H1 (cell line): ENCODE results near the gene EME2. TPM values are rescaled to one million over a fixed set of nuclear protein-coding genes. Genes with fewer than 3 reads are reported as not detected.

Source experiments
- CTCF ChIA-PET: fragments of 300-600 bp; sonication (Branson Sonifier 250); formaldehyde crosslinking; loops from one replicate; lab custom pipeline; 2021; ENCODE audit not compliant: partially characterized antibody; lab: Charles Lee
- POLR2A ChIA-PET: fragments of 300-600 bp; sonication (Branson Sonifier 250); formaldehyde crosslinking; loops from one replicate; lab custom pipeline; 2021; ENCODE audit warnings: inconsistent platforms; ENCODE audit not compliant: partially characterized antibody; lab: Charles Lee
- DNase-seq, 2 experiments: peaks; one replicate each; pipeline versions ENCODE4 v3.0.0 to v3.0.0-alpha.2; 2010 to 2022; ENCODE audit warnings: low spot score in 2 of 2, low read depth in 1 of 2, mixed read lengths in 1 of 2
- FAIRE-seq: peaks from 2 replicates; lab custom pipeline; 2011; peaks lifted over from hg19 to GRCh38; lab: Jason Lieb, UNC
- H2AFZ ChIP-seq: 2 replicates; pipeline ENCODE4 v1.8.1; 2012; ENCODE audit warnings: low read length, inconsistent platforms
- H2AK5ac ChIP-seq: 2 replicates; pipeline ENCODE4 v1.6.1; 2013; ENCODE audit warnings: low read depth, low read length
- H2BK120ac ChIP-seq: replicated peaks from 2 replicates; pipeline ENCODE3; 2013; ENCODE audit warnings: low read depth, low read length, inconsistent platforms
- H2BK12ac ChIP-seq: 2 replicates; pipeline ENCODE4 v1.6.1; 2013; ENCODE audit warnings: low read depth, low read length
- H2BK15ac ChIP-seq: 2 replicates; pipeline ENCODE4 v1.6.1; 2013; ENCODE audit warnings: low read length
- H2BK20ac ChIP-seq: 2 replicates; pipeline ENCODE4 v1.6.1; 2013; ENCODE audit warnings: low read length
- H2BK5ac ChIP-seq: 2 replicates; pipeline ENCODE4 v1.6.1; 2013; ENCODE audit warnings: low read depth, low read length
- H3K14ac ChIP-seq: 2 replicates; pipeline ENCODE4 v1.6.1; 2013; ENCODE audit warnings: inconsistent platforms; ENCODE audit not compliant: insufficient read length
- H3K18ac ChIP-seq: 2 replicates; pipeline ENCODE4 v1.6.1; 2013; ENCODE audit warnings: low read length; ENCODE audit errors: extremely low read depth
- H3K23ac ChIP-seq: 2 replicates; pipeline ENCODE4 v1.6.1; 2013; ENCODE audit warnings: inconsistent platforms; ENCODE audit not compliant: insufficient read length
- H3K23me2 ChIP-seq: 2 replicates; pipeline ENCODE4 v1.6.1; 2013; ENCODE audit warnings: low read depth, low read length
- H3K27ac ChIP-seq: 2 replicates; pipeline ENCODE4 v1.6.1; 2011; ENCODE audit warnings: low read depth, low read length, inconsistent platforms
- H3K27me3 ChIP-seq, 4 experiments: replicated peaks in 1 of 4; 1 replicate in 1 of 4; 2 replicates in 3 of 4; pipeline versions ENCODE4 v1.6.1 to v1.8.1; 2011 to 2013; ENCODE audit warnings: low read length in 3 of 4, mild to moderate bottlenecking in 3 of 4, inconsistent platforms in 2 of 4, mixed read lengths in 2 of 4, moderate library complexity in 1 of 4; ENCODE audit not compliant: control insufficient read depth in 3 of 4, insufficient read depth in 3 of 4; ENCODE audit errors: extremely low read depth in 1 of 4
- H3K36me3 ChIP-seq, 4 experiments: 2 replicates each; pipeline versions ENCODE4 v1.6.1 to v1.8.1; 2011 to 2013; ENCODE audit warnings: mild to moderate bottlenecking in 4 of 4, low read length in 3 of 4, moderate library complexity in 2 of 4, control low read depth in 1 of 4, inconsistent platforms in 1 of 4; ENCODE audit not compliant: insufficient read depth in 4 of 4, control insufficient read depth in 2 of 4
- H3K4ac ChIP-seq: replicated peaks from 2 replicates; pipeline ENCODE3; 2013; ENCODE audit warnings: low read length, low read depth, mixed read lengths, inconsistent platforms; ENCODE audit not compliant: insufficient read length
- H3K4me1 ChIP-seq, 4 experiments: replicated peaks in 1 of 4; 1 replicate in 1 of 4; 2 replicates in 3 of 4; pipeline versions ENCODE4 v1.6.1 to v1.8.1; 2011 to 2013; ENCODE audit warnings: low read length in 3 of 4, inconsistent platforms in 2 of 4, mixed read lengths in 1 of 4; ENCODE audit not compliant: insufficient read depth in 4 of 4, control insufficient read depth in 3 of 4
- H3K4me2 ChIP-seq, 2 experiments: 2 replicates each; pipeline versions ENCODE4 v1.6.1 to v1.8.1; 2011 to 2013; ENCODE audit warnings: low read depth in 2 of 2, low read length in 2 of 2, control low read depth in 1 of 2, inconsistent platforms in 1 of 2, mild to moderate bottlenecking in 1 of 2; ENCODE audit not compliant: insufficient read depth in 1 of 2
- H3K4me3 ChIP-seq, 4 experiments: fragments of 200-600, 300-600 bp in 1 of 4; sonication (generic), shearing (Covaris generic), sonication (Bioruptor Twin) in 1 of 4; 2 replicates each; pipeline versions ENCODE4 v1.5.1 to v1.8.1; 2011 to 2016; ENCODE audit warnings: low read length in 4 of 4, low read depth in 3 of 4, control low read depth in 2 of 4, inconsistent platforms in 2 of 4, mild to moderate bottlenecking in 2 of 4, mixed read lengths in 1 of 4, moderate library complexity in 1 of 4; ENCODE audit not compliant: insufficient read depth in 2 of 4; ENCODE audit errors: extremely low read depth in 1 of 4
- H3K56ac ChIP-seq: replicated peaks from 2 replicates; pipeline ENCODE3; 2013; ENCODE audit warnings: low read depth, mild to moderate bottlenecking, mixed read lengths, low read length, inconsistent platforms; ENCODE audit not compliant: insufficient read length
- H3K79me1 ChIP-seq: 2 replicates; pipeline ENCODE4 v1.6.1; 2013; ENCODE audit warnings: low read depth, low read length, control low read depth
- H3K79me2 ChIP-seq, 2 experiments: 2 replicates each; pipeline versions ENCODE4 v1.6.1 to v1.8.1; 2012 to 2013; ENCODE audit warnings: low read length in 2 of 2, mild to moderate bottlenecking in 2 of 2, inconsistent platforms in 1 of 2; ENCODE audit not compliant: insufficient read depth in 2 of 2, control insufficient read depth in 1 of 2
- H3K9ac ChIP-seq, 4 experiments: replicated peaks in 1 of 4; 1 replicate in 1 of 4; 2 replicates in 3 of 4; pipeline versions ENCODE4 v1.6.1 to v1.8.1; 2011 to 2013; ENCODE audit warnings: low read depth in 3 of 4, low read length in 3 of 4, control low read depth in 2 of 4, mild to moderate bottlenecking in 2 of 4, moderate library complexity in 2 of 4, inconsistent platforms in 1 of 4; ENCODE audit errors: extremely low read depth in 1 of 4
- H3K9me3 ChIP-seq, 2 experiments: 2 replicates each; pipeline versions ENCODE4 v1.6.1 to v1.8.1; 2012 to 2013; ENCODE audit warnings: mild to moderate bottlenecking in 2 of 2, moderate library complexity in 2 of 2, control low read depth in 1 of 2, inconsistent platforms in 1 of 2, low read depth in 1 of 2, low read length in 1 of 2, mixed read lengths in 1 of 2; ENCODE audit not compliant: insufficient read depth in 2 of 2
- H4K20me1 ChIP-seq, 2 experiments: replicated peaks in 1 of 2; 2 replicates each; pipeline versions ENCODE3 to v1.8.1; 2011 to 2013; ENCODE audit warnings: inconsistent platforms in 2 of 2, low read length in 2 of 2, mild to moderate bottlenecking in 1 of 2; ENCODE audit not compliant: insufficient read depth in 2 of 2, control insufficient read depth in 1 of 2
- H4K5ac ChIP-seq: 2 replicates; pipeline ENCODE4 v1.6.1; 2013; ENCODE audit warnings: low read length, low read depth, mixed read lengths, inconsistent platforms; ENCODE audit not compliant: insufficient read length
- H4K8ac ChIP-seq: 2 replicates; pipeline ENCODE4 v1.8.0; 2013; ENCODE audit warnings: mild to moderate bottlenecking, moderate library complexity, low read length, inconsistent platforms; ENCODE audit not compliant: insufficient read depth; ENCODE audit errors: extremely low read depth
- H4K91ac ChIP-seq: replicated peaks from 2 replicates; pipeline ENCODE3; 2013; ENCODE audit warnings: low read length, mixed read lengths, inconsistent platforms; ENCODE audit not compliant: insufficient read length
- BACH1 ChIP-seq: IDR thresholded peaks from 2 replicates; pipeline ENCODE4 v1.6.1; 2012; ENCODE audit warnings: low read length, improper control_type of control experiment
- BCL11A ChIP-seq, 2 experiments: IDR thresholded peaks; one replicate each; pipeline ENCODE4 v1.6.1; 2011; ENCODE audit warnings: low read depth in 2 of 2, low read length in 2 of 2, mild to moderate bottlenecking in 2 of 2
- CBX5 ChIP-seq: fragments of 300-800, 300-1000 bp; sonication (generic); IDR thresholded peaks from 2 replicates; pipeline ENCODE4 v1.7.1; 2016; ENCODE audit warnings: antibody characterized with exemption, low read length, low read depth
- CEBPB ChIP-seq: IDR thresholded peaks from 2 replicates; pipeline ENCODE4 v1.6.1; 2012; ENCODE audit warnings: low read depth, low read length
- CHD2 ChIP-seq: IDR thresholded peaks from 2 replicates; pipeline ENCODE4 v1.6.1; 2012; ENCODE audit warnings: low read length, improper control_type of control experiment
- KDM1A ChIP-seq: fragments of 200-600, 300-600 bp; sonication (generic); IDR thresholded peaks from 2 replicates; pipeline ENCODE4 v1.7.1; 2016; ENCODE audit warnings: mild to moderate bottlenecking, low read length, borderline replicate concordance
- KDM5A ChIP-seq: fragments of 200-600 bp; IDR thresholded peaks from 2 replicates; pipeline ENCODE4 v1.7.1; 2012; ENCODE audit warnings: mild to moderate bottlenecking, low read length, inconsistent platforms, mixed read lengths
- RXRA ChIP-seq: IDR thresholded peaks from 2 replicates; pipeline ENCODE4 v1.6.1; 2011; ENCODE audit warnings: low read depth, mild to moderate bottlenecking, low read length, moderate library complexity; ENCODE audit not compliant: insufficient read depth
- SIRT6 ChIP-seq: IDR thresholded peaks from one replicate; pipeline ENCODE4 v1.7.1; 2012; ENCODE audit warnings: low read length, inconsistent platforms
- TAF7 ChIP-seq: optimal IDR thresholded peaks from 2 replicates; pipeline ENCODE3; 2011; ENCODE audit warnings: low read depth, mild to moderate bottlenecking, inconsistent platforms, low read length, moderate library complexity, borderline replicate concordance
- WGBS, 2 experiments: shearing (Covaris generic) in 1 of 2; methylation state at CpG; one replicate each; pipeline versions ENCODE4 v1.1.6 to v1.1.7; 2013 to 2015; ENCODE audit warnings: low lambda C conversion rate in 2 of 2, mixed read lengths in 2 of 2, inconsistent platforms in 1 of 2, low coverage in 1 of 2, missing lambda C conversion rate in 1 of 2; ENCODE audit not compliant: insufficient replicate concordance in 2 of 2, insufficient coverage in 1 of 2, insufficient read length in 1 of 2; ENCODE audit errors: extremely low coverage in 1 of 2, missing lambda C conversion rate in 1 of 2; 5-methylcytosine and 5-hydroxymethylcytosine counted together
- polyA plus RNA-seq, 7 experiments: library from polyadenylated mRNA; depleted of rRNA in 3 of 7; stranded (reverse) in 5 of 7; unstranded in 2 of 7; fragments of >200 nt in 5 of 7; fragments of 200-250 nt in 2 of 7; gene quantifications; 1 replicate in 5 of 7; 2 replicates in 1 of 7; 4 replicates in 1 of 7; pipeline versions ENCODE4 v1.2.1 to v1.2.3, GENCODE V29; 2011 to 2013; ENCODE audit warnings: missing spikeins in 2 of 7, mixed read lengths in 2 of 7
- total RNA-seq: library from RNA; stranded (reverse); fragmentation: NEBNext Ultra II Directional; extraction: Animal tissue kit (Norgen Biotek cat#: 25700); gene quantifications from 2 replicates; pipeline ENCODE4 v1.2.1, GENCODE V29; 2021
- TF ChIP-seq, protein P1 (sequence below), 3 experiments: IDR thresholded peaks; 1 replicate in 2 of 3; 2 replicates in 1 of 3; pipeline versions ENCODE4 v1.5.1 to v1.6.1; 2011; ENCODE audit warnings: low read length in 3 of 3, mild to moderate bottlenecking in 3 of 3, inconsistent platforms in 2 of 3, low read depth in 1 of 3, moderate library complexity in 1 of 3; ENCODE audit not compliant: insufficient read depth in 1 of 3; ENCODE audit errors: control extremely low read depth in 1 of 3

The EME2 gene
- total and polyA plus RNA-seq, 2 of the 8 experiments (the other 6 are each of a cell fraction or from before 2014, with no cell fraction given), result 13.1 to 19.7 TPM

DNA sequence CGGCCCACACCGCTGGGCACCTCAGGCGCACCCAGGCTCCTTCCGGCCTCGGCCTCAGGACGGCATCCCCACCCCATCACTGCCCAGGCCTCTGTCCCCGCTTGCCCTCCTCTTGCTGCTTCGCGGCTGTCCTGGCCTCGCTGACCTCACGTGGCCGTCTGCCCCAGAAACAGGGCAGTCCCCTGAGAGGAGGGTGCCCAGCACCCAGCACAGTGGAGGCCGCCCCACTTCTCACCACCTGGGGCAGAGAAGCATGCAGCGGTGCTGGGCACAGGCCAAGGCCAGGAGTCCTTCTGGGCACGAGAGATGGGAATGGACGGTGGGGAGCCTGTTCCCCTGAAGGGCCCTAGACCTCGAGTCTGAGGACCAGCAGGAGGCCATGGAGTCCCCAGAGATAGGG is 45.1 kb downstream of the EME2 start:
- Histone ChIP-seq H4K91ac (no peak overlapping the region), H4K5ac (no peak overlapping the region), H2AFZ (no peak overlapping the region), H4K8ac (no peak overlapping the region), H3K27me3 (no peaks in the 10 kb centered on the region), H4K20me1 (peaks cover 4 to 6% of the 10 kb centered on the region in 2 experiments), H3K23ac (no peak overlapping the region), H3K4ac (no peak overlapping the region), H2BK120ac (no peak overlapping the region), H3K4me3 (no peak overlapping the region), H3K4me2 (no peak overlapping the region), H2BK5ac (no peak overlapping the region), H3K79me2 (no peaks in the 10 kb centered on the region), H3K14ac (no peak overlapping the region), H3K4me1 (no peaks in the 10 kb centered on the region), H2BK15ac (no peak overlapping the region), H3K18ac (no peak overlapping the region), H3K9ac (no peak overlapping the region), H3K23me2 (no peaks in the 10 kb centered on the region), H3K79me1 (no peaks in the 10 kb centered on the region; the same call in 1 of the 2 replicates), H3K27ac (no peak overlapping the region), H3K56ac (no peak overlapping the region), H2BK12ac (no peak overlapping the region), H3K36me3 (peaks cover 0 to 9% (median 4%) of the 10 kb centered on the region in 4 experiments; a peak in 5 of 8 replicates), H3K9me3 (no peaks in the 10 kb centered on the region), H2AK5ac (no peak overlapping the region), H2BK20ac (no peak overlapping the region)
- CTCF ChIA-PET, result no interaction called here
- TF ChIP-seq KDM5A (no peak), TAF7 (no peak), KDM1A (no peak), BCL11A (IDR thresholded peaks at IDR 0.05; ENCODE audit: low read depth in 2 of 2, low read length in 2 of 2) (no peak), CBX5 (no peak), RXRA (no peak), CHD2 (no peak), CEBPB (no peak), BACH1 (no peak), SIRT6 (no peak)
- TF ChIP-seq, protein P1, sequence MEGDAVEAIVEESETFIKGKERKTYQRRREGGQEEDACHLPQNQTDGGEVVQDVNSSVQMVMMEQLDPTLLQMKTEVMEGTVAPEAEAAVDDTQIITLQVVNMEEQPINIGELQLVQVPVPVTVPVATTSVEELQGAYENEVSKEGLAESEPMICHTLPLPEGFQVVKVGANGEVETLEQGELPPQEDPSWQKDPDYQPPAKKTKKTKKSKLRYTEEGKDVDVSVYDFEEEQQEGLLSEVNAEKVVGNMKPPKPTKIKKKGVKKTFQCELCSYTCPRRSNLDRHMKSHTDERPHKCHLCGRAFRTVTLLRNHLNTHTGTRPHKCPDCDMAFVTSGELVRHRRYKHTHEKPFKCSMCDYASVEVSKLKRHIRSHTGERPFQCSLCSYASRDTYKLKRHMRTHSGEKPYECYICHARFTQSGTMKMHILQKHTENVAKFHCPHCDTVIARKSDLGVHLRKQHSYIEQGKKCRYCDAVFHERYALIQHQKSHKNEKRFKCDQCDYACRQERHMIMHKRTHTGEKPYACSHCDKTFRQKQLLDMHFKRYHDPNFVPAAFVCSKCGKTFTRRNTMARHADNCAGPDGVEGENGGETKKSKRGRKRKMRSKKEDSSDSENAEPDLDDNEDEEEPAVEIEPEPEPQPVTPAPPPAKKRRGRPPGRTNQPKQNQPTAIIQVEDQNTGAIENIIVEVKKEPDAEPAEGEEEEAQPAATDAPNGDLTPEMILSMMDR (IDR thresholded peaks at IDR 0.05; ENCODE audit: control extremely low read depth in 1 of 3, insufficient read depth in 1 of 3, low read depth in 1 of 3, low read length in 3 of 3), result no peak
- FAIRE-seq (no peak), DNase-seq (no peak)
- WGBS, 2 experiments, result 97% methylated on average over 17 of the region's 17 CpGs; no CpG with 5 or more reads in 1 of the 2 experiments
- POLR2A ChIA-PET, result no interaction called here
